ENCODE measurements around the gene AJAP1.

GRCh38 chr1:4759671-4760070 lies 105.3 kb downstream of the AJAP1 start:
- TF ChIP-seq ZFX (IDR thresholded peaks at IDR 0.05), result no peak
- TF ChIP-seq, protein P1, sequence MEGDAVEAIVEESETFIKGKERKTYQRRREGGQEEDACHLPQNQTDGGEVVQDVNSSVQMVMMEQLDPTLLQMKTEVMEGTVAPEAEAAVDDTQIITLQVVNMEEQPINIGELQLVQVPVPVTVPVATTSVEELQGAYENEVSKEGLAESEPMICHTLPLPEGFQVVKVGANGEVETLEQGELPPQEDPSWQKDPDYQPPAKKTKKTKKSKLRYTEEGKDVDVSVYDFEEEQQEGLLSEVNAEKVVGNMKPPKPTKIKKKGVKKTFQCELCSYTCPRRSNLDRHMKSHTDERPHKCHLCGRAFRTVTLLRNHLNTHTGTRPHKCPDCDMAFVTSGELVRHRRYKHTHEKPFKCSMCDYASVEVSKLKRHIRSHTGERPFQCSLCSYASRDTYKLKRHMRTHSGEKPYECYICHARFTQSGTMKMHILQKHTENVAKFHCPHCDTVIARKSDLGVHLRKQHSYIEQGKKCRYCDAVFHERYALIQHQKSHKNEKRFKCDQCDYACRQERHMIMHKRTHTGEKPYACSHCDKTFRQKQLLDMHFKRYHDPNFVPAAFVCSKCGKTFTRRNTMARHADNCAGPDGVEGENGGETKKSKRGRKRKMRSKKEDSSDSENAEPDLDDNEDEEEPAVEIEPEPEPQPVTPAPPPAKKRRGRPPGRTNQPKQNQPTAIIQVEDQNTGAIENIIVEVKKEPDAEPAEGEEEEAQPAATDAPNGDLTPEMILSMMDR (IDR thresholded peaks at IDR 0.05 in 2 of 3, conservative IDR thresholded peaks at IDR 0.05 in 1 of 3; ENCODE audit: borderline replicate concordance in 1 of 3, insufficient read depth in 1 of 3, low read depth in 2 of 3, low read length in 2 of 3), result no peak
- TF ChIP-seq POLR2A (IDR thresholded peaks at IDR 0.05; ENCODE audit: borderline replicate concordance, extremely low read depth, insufficient read depth, insufficient read length), result no peak
- TF ChIP-seq ELF1 (IDR thresholded peaks at IDR 0.05; ENCODE audit: borderline replicate concordance, low read depth), result no peak
- TF ChIP-seq POLR2AphosphoS5 (IDR thresholded peaks at IDR 0.05; ENCODE audit: low read depth, low read length), result no peak
- TF ChIP-seq ZNF274 (IDR thresholded peaks at IDR 0.05; ENCODE audit: low read depth, low read length), result no peak
- no peak for TF ChIP-seq SIN3A (IDR thresholded peaks at IDR 0.05; ENCODE audit: low read depth)
- no peak for TF ChIP-seq EZH2 (IDR thresholded peaks at IDR 0.05)
- TF ChIP-seq CEBPB (IDR thresholded peaks at IDR 0.05; ENCODE audit: low read depth), result no peak
- TF ChIP-seq SP1 (IDR thresholded peaks at IDR 0.05; ENCODE audit: low read depth), result no peak
- TF ChIP-seq JUND (IDR thresholded peaks at IDR 0.05), result no peak
- TF ChIP-seq EGR1 (IDR thresholded peaks at IDR 0.05; ENCODE audit: low read depth), result no peak

All from HCT116 (cell line).